HTERT RPE-1 (cell line): ENCODE data around the gene FAM72B.
"Not testable (repeated sequence)": the region's sequence is repeated elsewhere in the genome, so short reads cannot be mapped to it uniquely, and the experiment has no call there.

ENCODE experiments used
- in situ Hi-C: fragments of 300-500 bp; cut with MboI; formaldehyde crosslinking; loops from 4 replicates; pipeline ENCODE4 v1.14.3; 2020; ENCODE audit warnings: low sequenced_read_pairs

Gene FAM72B

GRCh38 chr1:121155671-121156358 lies 28.3 kb downstream of the FAM72B start:
- in situ Hi-C loops: not testable (repeated sequence)

GRCh38 chr1:121154811-121155210 lies 29.3 kb downstream of the FAM72B start:
- in situ Hi-C loops: not testable (repeated sequence)

GRCh38 chr1:121152788-121153187 lies 31.4 kb downstream of the FAM72B start:
- in situ Hi-C loops: not testable (repeated sequence)

GRCh38 chr1:121151294-121151693 lies 32.8 kb downstream of the FAM72B start:
- in situ Hi-C loops: not testable (repeated sequence)

GRCh38 chr1:121148489-121149190 lies 35.5 kb downstream of the FAM72B start:
- in situ Hi-C loops: not testable (repeated sequence)

DNA sequence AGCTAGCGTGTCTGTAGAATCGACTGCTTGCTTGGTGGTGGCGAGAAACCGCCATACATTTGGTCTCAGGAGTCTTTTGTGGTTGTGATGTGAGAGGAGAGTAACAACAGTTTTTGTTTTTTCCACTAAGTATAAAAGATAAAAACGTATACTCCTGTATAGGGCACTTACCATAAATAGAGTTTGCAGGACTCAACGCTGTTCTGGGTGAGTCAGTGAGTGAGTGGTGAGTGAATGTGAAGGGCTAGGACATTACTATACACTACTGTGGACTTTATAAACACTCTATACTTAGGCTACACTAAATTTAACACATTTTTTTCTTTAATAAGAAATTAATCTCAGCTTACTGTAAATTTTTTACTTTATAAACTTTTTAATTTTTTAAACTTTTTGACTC lies 43.7 kb downstream of the FAM72B start:
- in situ Hi-C loops: not testable (repeated sequence)

- in situ Hi-C loops: not testable (repeated sequence)
These were observed 52.6 kb downstream of the FAM72B start for GRCh38 chr1:121131494-121131893.

GRCh38 chr1:121118480-121118824 lies 65.7 kb downstream of the FAM72B start:
- in situ Hi-C loops: not testable (repeated sequence)
